Ascending aorta (tissue), 2 donors: ENCODE measurements around the gene INTS7. TPM values are rescaled to one million over a fixed set of nuclear protein-coding genes. Genes with fewer than 3 reads are reported as not detected.

Source experiments
- DNase-seq, 2 donors: peaks; one replicate each; pipeline ENCODE4 v3.0.0-alpha.2; 2019; ENCODE audit warnings: low spot score in 2 of 2
- H3K27ac ChIP-seq, 2 donors: fragments of 200-600 bp; sonication (generic); one replicate each; pipeline ENCODE4 v1.5.1; 2016 to 2017; ENCODE audit warnings: mild to moderate bottlenecking in 1 of 2
- H3K27me3 ChIP-seq: fragments of 200-600 bp; sonication (generic); one replicate; pipeline ENCODE4 v1.5.1; 2017
- H3K36me3 ChIP-seq, 2 donors: fragments of 200-600 bp; sonication (generic); one replicate each; pipeline ENCODE4 v1.5.1; 2016
- H3K4me1 ChIP-seq, 2 donors: fragments of 200-600 bp; sonication (generic); one replicate each; pipeline ENCODE4 v1.5.1; 2016 to 2017; ENCODE audit warnings: mild to moderate bottlenecking in 1 of 2
- H3K4me3 ChIP-seq, 2 donors: fragments of 200-600 bp; sonication (generic); one replicate each; pipeline ENCODE4 v1.5.1; 2016 to 2017; ENCODE audit warnings: mild to moderate bottlenecking in 1 of 2
- H3K9me3 ChIP-seq, 2 donors: fragments of 200-600 bp; sonication (generic); one replicate each; pipeline ENCODE4 v1.5.1; 2016
- intact Hi-C: fragments of 100-400 bp; cut with DNase I; formaldehyde crosslinking; loops from one replicate; pipeline ENCODE4 v1.15.1; 2023
- total RNA-seq: library from RNA; depleted of rRNA; stranded (reverse); fragments of >200 nt; gene quantifications from one replicate; pipeline ENCODE4 v1.1.0, GENCODE V29; 2016
- TF ChIP-seq, protein P1 (sequence below), 3 experiments: fragments of 200-600 bp in 2 of 3; fragments of 450-650 bp in 1 of 3; sonication (generic) in 2 of 3; IDR thresholded peaks; one replicate each; pipeline ENCODE4 v1.5.1; 2016 to 2019; ENCODE audit warnings: antibody characterized with exemption in 3 of 3, mild to moderate bottlenecking in 1 of 3, moderate library complexity in 1 of 3

INTS7 gene
- total RNA-seq, 1 donor from 2014 or later = 10.5 TPM

DNA sequence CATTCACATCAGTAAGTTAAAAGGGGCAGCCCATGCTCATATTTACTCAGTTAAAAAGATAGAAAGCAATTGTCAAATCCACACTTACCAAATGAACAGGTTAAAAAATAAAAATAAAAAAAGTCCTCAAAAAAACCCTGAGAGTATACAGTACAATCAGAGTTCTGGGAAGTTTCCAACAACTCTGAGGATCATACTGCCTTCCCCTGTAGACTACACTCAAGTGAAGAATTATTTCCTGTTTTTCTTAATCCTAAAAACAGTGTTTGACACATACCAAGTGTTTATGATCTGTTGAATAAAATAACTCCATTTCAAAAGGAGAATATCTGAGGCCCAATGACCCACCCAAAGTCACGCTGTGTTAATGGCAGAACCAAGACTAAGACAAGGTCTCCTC is 61.8 kb downstream of the INTS7 start:
- no peaks in the 10 kb centered on the region for H3K9me3 ChIP-seq
- TF ChIP-seq, protein P1, sequence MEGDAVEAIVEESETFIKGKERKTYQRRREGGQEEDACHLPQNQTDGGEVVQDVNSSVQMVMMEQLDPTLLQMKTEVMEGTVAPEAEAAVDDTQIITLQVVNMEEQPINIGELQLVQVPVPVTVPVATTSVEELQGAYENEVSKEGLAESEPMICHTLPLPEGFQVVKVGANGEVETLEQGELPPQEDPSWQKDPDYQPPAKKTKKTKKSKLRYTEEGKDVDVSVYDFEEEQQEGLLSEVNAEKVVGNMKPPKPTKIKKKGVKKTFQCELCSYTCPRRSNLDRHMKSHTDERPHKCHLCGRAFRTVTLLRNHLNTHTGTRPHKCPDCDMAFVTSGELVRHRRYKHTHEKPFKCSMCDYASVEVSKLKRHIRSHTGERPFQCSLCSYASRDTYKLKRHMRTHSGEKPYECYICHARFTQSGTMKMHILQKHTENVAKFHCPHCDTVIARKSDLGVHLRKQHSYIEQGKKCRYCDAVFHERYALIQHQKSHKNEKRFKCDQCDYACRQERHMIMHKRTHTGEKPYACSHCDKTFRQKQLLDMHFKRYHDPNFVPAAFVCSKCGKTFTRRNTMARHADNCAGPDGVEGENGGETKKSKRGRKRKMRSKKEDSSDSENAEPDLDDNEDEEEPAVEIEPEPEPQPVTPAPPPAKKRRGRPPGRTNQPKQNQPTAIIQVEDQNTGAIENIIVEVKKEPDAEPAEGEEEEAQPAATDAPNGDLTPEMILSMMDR (IDR thresholded peaks at IDR 0.05) = no peak
- H3K27me3 ChIP-seq = no peaks in the 10 kb centered on the region
- no peak overlapping the region for H3K27ac ChIP-seq
- DNase-seq = no peak
- no peaks in the 10 kb centered on the region for H3K36me3 ChIP-seq
- H3K4me3 ChIP-seq = no peak overlapping the region
- peaks cover 0 to 12% of the 10 kb centered on the region in 2 donors for H3K4me1 ChIP-seq
- intact Hi-C loops = no loop called here

DNA sequence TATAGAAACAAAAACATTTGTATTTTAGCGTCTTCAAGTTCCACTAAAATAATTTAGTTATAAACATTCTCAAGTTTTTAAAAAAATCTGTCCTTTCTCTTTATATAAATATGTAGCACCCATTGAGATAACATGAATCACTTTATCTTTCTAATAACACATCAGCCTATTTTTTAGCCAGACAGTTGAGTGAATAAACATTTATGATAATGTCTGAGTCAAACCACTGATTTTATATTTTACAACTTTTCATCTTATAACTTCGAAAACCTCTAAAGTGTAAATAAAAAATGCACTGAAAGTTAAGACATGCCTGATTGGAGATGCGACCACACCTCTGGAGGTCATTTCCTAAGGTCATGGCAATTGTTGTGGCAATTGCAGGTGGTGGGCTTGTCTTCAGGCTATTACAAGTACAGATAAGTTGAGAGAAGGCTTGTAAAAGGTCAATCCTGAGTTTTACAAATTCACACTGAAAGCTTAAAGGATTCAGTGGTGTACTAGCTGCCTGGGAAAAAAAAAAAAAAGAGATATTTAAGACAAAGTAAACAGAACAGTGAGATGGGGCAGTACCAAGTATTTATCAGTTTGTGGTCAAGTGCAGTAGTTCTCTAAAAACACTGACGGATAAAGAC is 67.0 kb downstream of the INTS7 start:
- Histone ChIP-seq H3K4me1 (no peaks in the 10 kb centered on the region), H3K27me3 (no peaks in the 10 kb centered on the region), H3K9me3 (no peaks in the 10 kb centered on the region), H3K4me3 (no peak overlapping the region), H3K27ac (no peak overlapping the region), H3K36me3 (peaks cover 0 to 3% of the 10 kb centered on the region in 2 donors)
- DNase-seq = no peak
- TF ChIP-seq, protein P1 (IDR thresholded peaks at IDR 0.05) = no peak
- intact Hi-C loops = no loop called here

DNA sequence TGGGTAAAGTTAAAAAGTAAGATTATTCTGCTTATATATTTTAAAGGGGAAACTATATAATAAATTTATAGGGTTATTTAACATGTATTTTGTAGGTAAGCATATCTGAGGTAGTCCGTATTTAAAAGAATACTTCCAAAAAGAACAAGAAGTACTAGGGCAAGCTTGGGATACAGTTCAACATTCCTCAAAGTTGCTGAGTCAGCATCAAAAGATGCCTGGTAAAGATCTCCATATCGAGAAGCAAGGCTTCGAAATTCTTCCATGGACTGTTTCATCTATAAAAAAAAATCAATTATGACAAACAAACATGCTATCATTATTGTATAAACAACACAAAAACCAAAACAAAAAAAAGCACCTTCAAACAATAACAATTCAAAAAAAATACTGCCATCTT is 67.7 kb downstream of the INTS7 start:
- Histone ChIP-seq H3K4me1 (no peaks in the 10 kb centered on the region), H3K9me3 (no peaks in the 10 kb centered on the region), H3K4me3 (no peak overlapping the region), H3K36me3 (peaks cover 0 to 3% of the 10 kb centered on the region in 2 donors), H3K27ac (no peak overlapping the region), H3K27me3 (no peaks in the 10 kb centered on the region)
- DNase-seq = no peak
- intact Hi-C loops = no loop called here
- TF ChIP-seq, protein P1 (IDR thresholded peaks at IDR 0.05) = no peak

DNA sequence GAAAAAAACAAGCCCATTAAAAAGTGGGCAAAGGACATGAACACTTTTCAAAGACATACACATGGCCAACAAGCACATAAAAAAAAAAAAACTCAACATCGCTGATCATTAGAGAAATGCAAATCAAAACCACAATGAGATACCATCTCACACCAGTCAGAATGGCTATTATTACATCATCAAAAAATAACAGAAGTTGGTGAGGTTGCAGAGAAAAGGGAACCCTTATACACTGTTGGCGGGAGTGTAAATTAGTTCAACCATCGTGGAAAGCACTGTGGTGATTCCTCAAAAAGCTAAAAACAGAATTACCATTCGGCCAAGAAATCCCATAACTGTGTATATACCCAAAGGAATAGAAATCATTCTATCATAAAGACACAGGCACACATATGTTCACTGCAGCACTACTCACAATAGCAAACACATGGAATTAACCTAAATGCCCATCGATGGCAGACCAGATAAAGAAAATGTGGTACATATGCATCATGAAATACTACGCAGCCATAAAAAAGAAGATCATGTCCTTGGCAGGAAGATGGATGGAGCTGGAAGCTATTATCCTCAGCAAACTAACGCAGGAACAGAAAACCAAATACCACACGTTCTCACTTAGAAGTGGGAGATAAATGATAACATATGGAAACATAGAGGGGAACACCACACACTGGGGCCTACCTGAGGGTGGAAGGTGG is 70.1 kb downstream of the INTS7 start:
- Histone ChIP-seq H3K36me3 (peaks cover 0 to 7% of the 10 kb centered on the region in 2 donors), H3K27me3 (no peaks in the 10 kb centered on the region), H3K4me3 (no peak overlapping the region), H3K9me3 (no peaks in the 10 kb centered on the region), H3K27ac (no peak overlapping the region), H3K4me1 (no peaks in the 10 kb centered on the region)
- DNase-seq = no peak
- TF ChIP-seq, protein P1 (IDR thresholded peaks at IDR 0.05) = no peak
- intact Hi-C loops = no loop called here

DNA sequence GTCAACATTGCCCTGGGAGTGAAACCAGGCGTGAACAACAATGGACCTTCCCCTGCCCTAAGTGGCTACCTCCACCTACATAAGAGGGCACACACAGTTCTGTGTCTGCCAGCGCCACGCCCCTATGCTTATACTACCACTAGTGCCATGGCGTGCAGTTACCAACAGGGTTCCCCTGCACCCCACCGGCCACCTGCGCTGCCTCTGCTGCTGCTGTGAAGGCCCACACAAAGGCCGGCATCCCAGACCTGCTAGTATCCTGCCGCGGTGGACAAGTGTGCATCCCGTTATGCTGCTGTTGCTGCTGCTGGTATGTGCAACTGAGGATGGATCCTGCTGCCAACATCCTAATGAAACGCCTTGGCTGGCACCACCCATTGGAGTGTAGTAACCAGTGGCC is 75.7 kb downstream of the INTS7 start:
- TF ChIP-seq, protein P1 (IDR thresholded peaks at IDR 0.05) = no peak
- intact Hi-C loops = no loop called here
- H3K36me3 ChIP-seq = peaks cover 0 to 15% of the 10 kb centered on the region in 2 donors

More for the DNA sequence above, 75.7 kb downstream of the INTS7 start:
- Histone ChIP-seq H3K9me3 (no peaks in the 10 kb centered on the region), H3K4me3 (no peak overlapping the region), H3K4me1 (no peaks in the 10 kb centered on the region), H3K27me3 (no peaks in the 10 kb centered on the region), H3K27ac (no peak overlapping the region)
- no peak for DNase-seq
